Activated CD8-positive, alpha-beta T cell treated with anti-CD3 and anti-CD28 coated beads for 36 hours (primary cell): ENCODE measurements around the gene FOXI2. TPM values are rescaled to one million over a fixed set of nuclear protein-coding genes. Genes with fewer than 3 reads are reported as not detected.

ENCODE experiments used
- ATAC-seq: fragments of 200-7000 bp; cut with Tn5 transposase; one replicate; pipeline ENCODE4 v1.10.0; 2021; ENCODE audit warnings: mild to moderate bottlenecking, moderate library complexity
- CTCF ChIA-PET: fragments of 350-600 bp; sonication (Branson Sonifier 250); formaldehyde crosslinking; loops from one replicate; lab custom pipeline; 2021; ENCODE audit warnings: antibody characterized with exemption; lab: Charles Lee
- POLR2A ChIA-PET: fragments of 350-600 bp; sonication (Branson Sonifier 250); formaldehyde crosslinking; loops from one replicate; lab custom pipeline; 2021; ENCODE audit warnings: antibody characterized with exemption; lab: Charles Lee
- DNase-seq: peaks from one replicate; pipeline ENCODE4 v3.0.0-alpha.2; 2020
- H3K27ac Mint-ChIP-seq: one replicate; pipeline ENCODE4 v1.8.0; 2021; ENCODE audit warnings: mild to moderate bottlenecking, mixed read lengths
- H3K27me3 Mint-ChIP-seq: one replicate; pipeline ENCODE4 v1.8.0; 2021; ENCODE audit warnings: mixed read lengths
- H3K36me3 Mint-ChIP-seq: one replicate; pipeline ENCODE4 v1.8.0; 2021; ENCODE audit warnings: low read depth, mixed read lengths
- H3K4me1 Mint-ChIP-seq: one replicate; pipeline ENCODE4 v1.8.0; 2021; ENCODE audit warnings: low read depth, mixed read lengths
- H3K4me3 Mint-ChIP-seq: one replicate; pipeline ENCODE4 v1.8.0; 2021; ENCODE audit warnings: mild to moderate bottlenecking, moderate library complexity, mixed read lengths
- H3K9me3 Mint-ChIP-seq: one replicate; pipeline ENCODE4 v1.8.0; 2021; ENCODE audit warnings: mixed read lengths
- CTCF ChIP-seq: fragments of 200-600 bp; IDR thresholded peaks from one replicate; pipeline ENCODE4 v1.8.0; 2022; ENCODE audit warnings: antibody characterized with exemption, mild to moderate bottlenecking
- intact Hi-C: fragments of 100-400 bp; cut with micrococcal nuclease; formaldehyde crosslinking; loops from one replicate; pipeline ENCODE4 v1.10.0; 2022
- total RNA-seq, 2 experiments: library from RNA; stranded (reverse); gene quantifications; one replicate each; pipeline ENCODE4 v1.2.3, GENCODE V29; 2021

FOXI2 gene
- not detected for total RNA-seq

- H3K9me3 Mint-ChIP-seq = no peaks in the 10 kb centered on the region
- H3K27ac Mint-ChIP-seq = no peak within 1 kb of the TSS
- intact Hi-C loops = no loop called here
- ATAC-seq (no peak), DNase-seq (no peak)
- H3K4me1 Mint-ChIP-seq = no peaks in the 10 kb centered on the region
- peaks cover 36% of the 10 kb centered on the region for H3K27me3 Mint-ChIP-seq
- no peaks in the 10 kb centered on the region for H3K36me3 Mint-ChIP-seq
- ChIA-PET CTCF (no interaction called here), POLR2A (no interaction called here)
- no peak for TF ChIP-seq CTCF
- H3K4me3 Mint-ChIP-seq = no peak within 1 kb of the TSS
Measured at GRCh38 chr10:127736915-127737562, at the start of gene FOXI2. Gene FOXI2 (plus strand): TSS chr10:127737185. CDS start chr10:127737274, 89 bp downstream.

- peaks cover 2% of the 10 kb centered on the region for H3K27me3 Mint-ChIP-seq
- no peaks in the 10 kb centered on the region for H3K9me3 Mint-ChIP-seq
- intact Hi-C loops = no loop called here
- no peak for ATAC-seq
- ChIA-PET CTCF (no interaction called here), POLR2A (no interaction called here)
- no peak overlapping the region for H3K4me3 Mint-ChIP-seq
- H3K4me1 Mint-ChIP-seq = no peaks in the 10 kb centered on the region
- no peak for TF ChIP-seq CTCF
- no peaks in the 10 kb centered on the region for H3K36me3 Mint-ChIP-seq
- no peak for DNase-seq
- H3K27ac Mint-ChIP-seq = no peak overlapping the region
Measured at GRCh38 chr10:127687548-127687947, 49.4 kb upstream of the FOXI2 start.

GRCh38 chr10:127690176-127690835 lies 46.7 kb upstream of the FOXI2 start:
- CTCF ChIA-PET = interaction anchor here (0.8 kb wide), 1 partner anchor 10 kb away, joined by 4 read pairs; no protein-coding TSS in a partner anchor
- no peak for TF ChIP-seq CTCF
- no peak for DNase-seq
- no peak for ATAC-seq
- no peaks in the 10 kb centered on the region for H3K9me3 Mint-ChIP-seq
- no peak overlapping the region for H3K4me3 Mint-ChIP-seq
- intact Hi-C loops = no loop called here
- POLR2A ChIA-PET = no interaction called here
- H3K27me3 Mint-ChIP-seq = peaks cover 4% of the 10 kb centered on the region
- H3K36me3 Mint-ChIP-seq = no peaks in the 10 kb centered on the region
- no peaks in the 10 kb centered on the region for H3K4me1 Mint-ChIP-seq
- no peak overlapping the region for H3K27ac Mint-ChIP-seq

- Mint-ChIP-seq H3K4me3 (no peak overlapping the region), H3K4me1 (no peaks in the 10 kb centered on the region), H3K9me3 (no peaks in the 10 kb centered on the region), H3K36me3 (no peaks in the 10 kb centered on the region), H3K27ac (no peak overlapping the region), H3K27me3 (peaks cover 2% of the 10 kb centered on the region)
- CTCF ChIA-PET = interaction anchor here (0.7 kb wide), 1 partner anchor 21 kb away, joined by 3 read pairs; no protein-coding TSS in a partner anchor
- DNase-seq (peak; percentile 69), ATAC-seq (peak; percentile 49)
- intact Hi-C loops = no loop called here
- POLR2A ChIA-PET = no interaction called here
- TF ChIP-seq CTCF = peak; percentile 64
Measured at GRCh38 chr10:127694580-127695193, 42.3 kb upstream of the FOXI2 start.

GRCh38 chr10:127695431-127695830 lies 41.6 kb upstream of the FOXI2 start:
- intact Hi-C loops = no loop called here
- no peak for TF ChIP-seq CTCF
- Mint-ChIP-seq H3K4me1 (no peaks in the 10 kb centered on the region), H3K4me3 (no peak overlapping the region), H3K36me3 (no peaks in the 10 kb centered on the region), H3K9me3 (no peaks in the 10 kb centered on the region), H3K27ac (no peak overlapping the region), H3K27me3 (peaks cover 2% of the 10 kb centered on the region)
- CTCF ChIA-PET = interaction anchor here (0.7 to 1.0 kb wide), 2 partner anchors 21 to 147 kb away, joined by 3 read pairs; no protein-coding TSS in a partner anchor
- no peak for DNase-seq
- ATAC-seq = no peak
- POLR2A ChIA-PET = no interaction called here
